ENCODE measurements around the gene PEA15.

DNA sequence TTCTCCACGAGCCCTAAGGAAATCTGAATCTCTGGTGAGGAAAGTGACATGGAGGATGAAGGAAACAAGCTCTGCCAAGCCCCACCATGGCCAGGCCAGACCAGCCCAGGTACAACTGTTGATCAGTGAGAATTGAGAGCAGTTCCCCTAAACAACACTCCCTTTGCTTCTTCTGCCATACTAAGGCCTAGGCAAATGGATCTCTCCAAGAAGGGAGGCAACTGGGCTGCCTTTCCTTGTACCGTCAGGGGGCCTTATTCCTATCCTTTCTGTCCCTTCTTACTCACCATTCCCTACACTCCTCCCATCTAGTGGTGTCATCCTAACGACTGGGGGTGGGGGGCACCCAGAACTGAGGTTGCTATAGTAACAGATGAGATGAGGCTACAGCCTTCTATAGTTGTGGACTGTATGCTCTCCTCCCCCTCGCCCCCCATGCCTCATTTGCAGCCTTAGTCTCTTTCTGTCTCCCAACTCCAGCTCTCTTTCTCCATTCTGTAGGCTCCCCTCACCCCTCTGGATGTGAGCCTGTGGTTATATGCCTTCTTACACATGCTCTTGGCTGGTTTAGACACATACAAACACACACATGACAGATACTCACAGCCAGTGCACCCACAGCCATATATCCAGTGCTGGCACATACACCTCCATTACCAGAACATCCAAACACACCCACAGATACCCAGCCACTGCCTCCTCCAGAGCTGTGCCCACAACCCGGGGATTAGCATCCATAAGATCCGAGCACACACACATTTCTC, 3.6 kb downstream of the PEA15 start:
- TF ChIP-seq MAX (IDR thresholded peaks at IDR 0.05; ENCODE audit: insufficient read depth, insufficient read length): no peak
- TF ChIP-seq GATA2 (IDR thresholded peaks at IDR 0.05; ENCODE audit: insufficient read depth, insufficient read length, low read depth, low read length): no peak
- TF ChIP-seq, protein P1, sequence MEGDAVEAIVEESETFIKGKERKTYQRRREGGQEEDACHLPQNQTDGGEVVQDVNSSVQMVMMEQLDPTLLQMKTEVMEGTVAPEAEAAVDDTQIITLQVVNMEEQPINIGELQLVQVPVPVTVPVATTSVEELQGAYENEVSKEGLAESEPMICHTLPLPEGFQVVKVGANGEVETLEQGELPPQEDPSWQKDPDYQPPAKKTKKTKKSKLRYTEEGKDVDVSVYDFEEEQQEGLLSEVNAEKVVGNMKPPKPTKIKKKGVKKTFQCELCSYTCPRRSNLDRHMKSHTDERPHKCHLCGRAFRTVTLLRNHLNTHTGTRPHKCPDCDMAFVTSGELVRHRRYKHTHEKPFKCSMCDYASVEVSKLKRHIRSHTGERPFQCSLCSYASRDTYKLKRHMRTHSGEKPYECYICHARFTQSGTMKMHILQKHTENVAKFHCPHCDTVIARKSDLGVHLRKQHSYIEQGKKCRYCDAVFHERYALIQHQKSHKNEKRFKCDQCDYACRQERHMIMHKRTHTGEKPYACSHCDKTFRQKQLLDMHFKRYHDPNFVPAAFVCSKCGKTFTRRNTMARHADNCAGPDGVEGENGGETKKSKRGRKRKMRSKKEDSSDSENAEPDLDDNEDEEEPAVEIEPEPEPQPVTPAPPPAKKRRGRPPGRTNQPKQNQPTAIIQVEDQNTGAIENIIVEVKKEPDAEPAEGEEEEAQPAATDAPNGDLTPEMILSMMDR (IDR thresholded peaks at IDR 0.05; ENCODE audit: extremely low read depth in 1 of 2, insufficient read depth in 1 of 2, low read depth in 1 of 2, low read length in 2 of 2): no peak
- no peak for TF ChIP-seq POLR2AphosphoS5 (IDR thresholded peaks at IDR 0.05; ENCODE audit: insufficient read depth, low read depth, low read length)
- TF ChIP-seq POLR2A (IDR thresholded peaks at IDR 0.05; ENCODE audit: low read depth, low read length): no peak
- no peak for TF ChIP-seq EZH2 (IDR thresholded peaks at IDR 0.05; ENCODE audit: borderline replicate concordance, low read depth, low read length, severe bottlenecking)

Measured in endothelial cell of umbilical vein (primary cell).